HEK293 (cell line): Measurements from ENCODE around the gene RUNX1.

ENCODE experiments used
- CTCF ChIP-seq: fragments of 450-650 bp; formaldehyde crosslinking; IDR thresholded peaks from 2 replicates; pipeline ENCODE4 v1.5.1; 2016; ENCODE audit warnings: missing biosample characterization, missing genetic modification characterization
- TCF7L2 ChIP-seq: IDR thresholded peaks from 2 replicates; pipeline ENCODE4 v1.6.1; 2011; ENCODE audit warnings: low read depth, mild to moderate bottlenecking, inconsistent platforms, low read length, moderate library complexity, borderline replicate concordance
- ZBTB11 ChIP-seq: fragments of 450-650 bp; formaldehyde crosslinking; conservative IDR thresholded peaks from 2 replicates; pipeline ENCODE4 v1.5.1; 2016; ENCODE audit warnings: low read depth, missing biosample characterization, missing genetic modification characterization
- ZNF133 ChIP-seq: fragments of 450-650 bp; formaldehyde crosslinking; IDR thresholded peaks from 2 replicates; pipeline ENCODE4 v1.5.1; 2016; ENCODE audit warnings: missing biosample characterization, missing genetic modification characterization
- ZNF138 ChIP-seq: fragments of 450-650 bp; formaldehyde crosslinking; IDR thresholded peaks from 2 replicates; pipeline ENCODE4 v1.5.1; 2016; ENCODE audit warnings: missing biosample characterization, missing genetic modification characterization, borderline replicate concordance
- ZNF202 ChIP-seq: fragments of 450-650 bp; formaldehyde crosslinking; IDR thresholded peaks from 2 replicates; pipeline ENCODE4 v1.5.1; 2016; ENCODE audit warnings: missing biosample characterization, missing genetic modification characterization, borderline replicate concordance
- ZNF274 ChIP-seq, 2 experiments: fragments of 200-500 bp in 1 of 2; fragments of 450-650 bp in 1 of 2; sonication (Bioruptor generic) in 1 of 2; formaldehyde crosslinking in 1 of 2; IDR thresholded peaks; 2 replicates each; pipeline versions ENCODE4 v1.5.1 to v1.6.1; 2014 to 2016; ENCODE audit warnings: borderline replicate concordance in 1 of 2, inconsistent platforms in 1 of 2, low read length in 1 of 2, missing biosample characterization in 1 of 2, missing genetic modification characterization in 1 of 2
- ZNF362 ChIP-seq: fragments of 450-650 bp; formaldehyde crosslinking; IDR thresholded peaks from 2 replicates; pipeline ENCODE4 v1.5.1; 2016; ENCODE audit warnings: missing biosample characterization, missing genetic modification characterization
- ZNF76 ChIP-seq: fragments of 450-650 bp; formaldehyde crosslinking; IDR thresholded peaks from 2 replicates; pipeline ENCODE4; 2016; ENCODE audit warnings: low read depth, missing biosample characterization, missing genetic modification characterization, borderline replicate concordance

- TF ChIP-seq ZNF362 (tag by site-specific recombination) (no peak), ZBTB11 (tag by site-specific recombination) (no peak), ZNF274 (IDR thresholded peaks at IDR 0.05; ENCODE audit: low read length) (no peak), ZNF274 (tag by site-specific recombination; IDR thresholded peaks at IDR 0.05; ENCODE audit: borderline replicate concordance) (no peak), TCF7L2 (no peak), CTCF (no peak), ZNF76 (tag by site-specific recombination) (no peak), ZNF202 (tag by site-specific recombination) (no peak), ZNF133 (tag by site-specific recombination) (no peak), ZNF138 (tag by site-specific recombination) (no peak)
Observed at GRCh38 chr21:34921151-34921550, 128.0 kb downstream of the RUNX1 start.
